HepG2 (cell line): ENCODE measurements around the gene IMPDH1. TPM values are rescaled to one million over a fixed set of nuclear protein-coding genes. Genes with fewer than 3 reads are reported as not detected.

Source experiments
- AGO2 ChIP-seq: fragments of 200-400 bp; formaldehyde crosslinking; optimal IDR thresholded peaks from 2 replicates; pipeline ENCODE3; 2017; ENCODE audit warnings: mild to moderate bottlenecking, low read depth, low read length, moderate library complexity
- BATF2 ChIP-seq: sonication (generic); formaldehyde crosslinking; IDR thresholded peaks from 2 replicates; pipeline ENCODE4 v1.8.0; 2022; ENCODE audit warnings: mild to moderate bottlenecking, missing genetic modification reagents, moderate library complexity
- CBX1 ChIP-seq: IDR thresholded peaks from one replicate; pipeline ENCODE4 v1.6.1; 2016; ENCODE audit warnings: antibody characterized with exemption, low read depth
- CBX2 ChIP-seq, 2 experiments: fragments of 200-600 bp in 1 of 2; sonication (generic); formaldehyde crosslinking in 1 of 2; IDR thresholded peaks; 2 replicates each; pipeline versions ENCODE4 v1.7.0 to v1.8.1; 2018 to 2022; ENCODE audit warnings: low read depth in 2 of 2, low read length in 1 of 2, mild to moderate bottlenecking in 1 of 2, missing genetic modification reagents in 1 of 2
- CEBPG ChIP-seq: IDR thresholded peaks from 2 replicates; pipeline ENCODE4 v1.6.1; 2016
- FOXA1 ChIP-seq, 2 experiments: fragments of 450-650 bp in 1 of 2; sonication (generic) in 1 of 2; formaldehyde crosslinking in 1 of 2; IDR thresholded peaks; 2 replicates each; pipeline versions ENCODE4 v1.4.0 to v1.6.1; 2016 to 2020; ENCODE audit warnings: missing genetic modification reagents in 1 of 2
- FOXK2 ChIP-seq: fragments of 450-650 bp; IDR thresholded peaks from 2 replicates; pipeline ENCODE4 v1.6.1; 2016
- GPBP1L1 ChIP-seq: sonication (generic); formaldehyde crosslinking; IDR thresholded peaks from 2 replicates; pipeline ENCODE4 v1.5.0; 2020; ENCODE audit warnings: mild to moderate bottlenecking, missing genetic modification reagents
- MBNL3 ChIP-seq: fragments of 250-450 bp; sonication (Bioruptor Pico); conservative IDR thresholded peaks from 2 replicates; pipeline ENCODE4 v1.8.0; 2022; ENCODE audit warnings: mild to moderate bottlenecking, inconsistent platforms
- MNT ChIP-seq: fragments of 450-650 bp; IDR thresholded peaks from 2 replicates; pipeline ENCODE4 v1.6.1; 2016
- NR2F6 ChIP-seq, 2 experiments: IDR thresholded peaks; 2 replicates each; pipeline ENCODE4 v1.6.1; 2016; ENCODE audit warnings: antibody characterized with exemption in 1 of 2, mild to moderate bottlenecking in 1 of 2
- REXO4 ChIP-seq: sonication (generic); formaldehyde crosslinking; IDR thresholded peaks from 2 replicates; pipeline ENCODE4 v1.8.0; 2022; ENCODE audit warnings: missing genetic modification reagents, mild to moderate bottlenecking, borderline replicate concordance
- RFX1 ChIP-seq: fragments of 450-650 bp; IDR thresholded peaks from 2 replicates; pipeline ENCODE4 v1.6.1; 2017
- SP1 ChIP-seq, 2 experiments: fragments of 450-650 bp in 1 of 2; sonication (generic) in 1 of 2; formaldehyde crosslinking in 1 of 2; IDR thresholded peaks; 2 replicates each; pipeline versions ENCODE4 v1.4.0 to v1.6.1; 2016 to 2020; ENCODE audit warnings: missing genetic modification reagents in 1 of 2
- SRSF9 ChIP-seq: fragments of 200-400 bp; formaldehyde crosslinking; IDR thresholded peaks from 2 replicates; pipeline ENCODE4 v1.6.1; 2018; ENCODE audit warnings: borderline replicate concordance, mild to moderate bottlenecking, low read depth, low read length; ENCODE audit not compliant: insufficient read depth, poor library complexity, severe bottlenecking
- ZBTB42 ChIP-seq: sonication (generic); formaldehyde crosslinking; IDR thresholded peaks from 2 replicates; pipeline ENCODE4 v1.5.0; 2020; ENCODE audit warnings: mild to moderate bottlenecking, missing genetic modification reagents
- ZNF232 ChIP-seq: sonication (generic); formaldehyde crosslinking; IDR thresholded peaks from 2 replicates; pipeline ENCODE4 v1.4.0; 2020; ENCODE audit warnings: missing genetic modification reagents, borderline replicate concordance
- ZNF512B ChIP-seq: sonication (generic); formaldehyde crosslinking; IDR thresholded peaks from 2 replicates; pipeline ENCODE4 v1.5.1; 2020; ENCODE audit warnings: missing genetic modification reagents, mild to moderate bottlenecking, borderline replicate concordance
- ZNF549 ChIP-seq: sonication (generic); formaldehyde crosslinking; IDR thresholded peaks from 2 replicates; pipeline ENCODE4 v1.5.0; 2020; ENCODE audit warnings: missing genetic modification reagents
- ZNF605 ChIP-seq: sonication (generic); formaldehyde crosslinking; IDR thresholded peaks from 2 replicates; pipeline ENCODE4 v1.8.0; 2022; ENCODE audit warnings: mild to moderate bottlenecking, missing genetic modification reagents
- ZNF652 ChIP-seq: IDR thresholded peaks from 2 replicates; pipeline ENCODE4 v1.6.1; 2016; ENCODE audit warnings: low read depth, borderline replicate concordance
- ZNF713 ChIP-seq: sonication (generic); formaldehyde crosslinking; IDR thresholded peaks from 2 replicates; pipeline ENCODE4 v1.4.0; 2020; ENCODE audit warnings: mild to moderate bottlenecking, missing genetic modification reagents
- ZNF768 ChIP-seq: sonication (generic); formaldehyde crosslinking; IDR thresholded peaks from 2 replicates; pipeline ENCODE4 v1.4.0; 2020; ENCODE audit warnings: missing genetic modification reagents
- polyA plus RNA-seq, 8 experiments: library from polyadenylated mRNA; depleted of rRNA in 3 of 8; stranded (reverse) in 7 of 8; unstranded in 1 of 8; fragments of >200 nt; fragmentation: Illumina TruSeq in 4 of 8; extraction: Trizol in 4 of 8; gene quantifications; 2 replicates each; pipeline versions ENCODE4 v1.2.1 to v1.2.3, GENCODE V29; 2011 to 2016; ENCODE audit warnings: low read depth in 4 of 8, missing spikeins in 1 of 8, mixed read lengths in 1 of 8; ENCODE audit not compliant: insufficient read depth in 1 of 8
- total RNA-seq, 5 experiments: library from RNA; depleted of rRNA; stranded (reverse); fragments of >200 nt; fragmentation: Illumina TruSeq; extraction: Trizol; gene quantifications; 2 replicates each; pipeline ENCODE4 v1.2.3, GENCODE V29; 2016; ENCODE audit warnings: low read depth in 1 of 5

The IMPDH1 gene
- total and polyA plus RNA-seq, 2 of the 13 experiments (the other 11 are each of a cell fraction or from before 2014, with no cell fraction given) = 22.8 to 34.0 TPM

- TF ChIP-seq GPBP1L1 (CRISPR knock-in tag) = no peak
- no peak for TF ChIP-seq SRSF9
- TF ChIP-seq AGO2 = no peak
- peak; percentile 16; the same call in 1 of the 2 replicates for TF ChIP-seq FOXK2
- peak; percentile 46; the same call in 1 of the 2 replicates for TF ChIP-seq CEBPG (CRISPR knock-in tag)
- TF ChIP-seq ZNF652 (CRISPR knock-in tag) = peak; percentile 33; the same call in 1 of the 2 replicates
- TF ChIP-seq ZNF768 (CRISPR knock-in tag) = peak; percentile 86; the same call in 1 of the 2 replicates
- TF ChIP-seq MBNL3 = no peak
- TF ChIP-seq SP1 (IDR thresholded peaks at IDR 0.05) = no peak
- TF ChIP-seq SP1 (CRISPR knock-in tag; IDR thresholded peaks at IDR 0.05) = peak; percentile 84
- TF ChIP-seq ZNF512B (CRISPR knock-in tag) = no peak
- TF ChIP-seq BATF2 (CRISPR knock-in tag) = peak; percentile 100
- TF ChIP-seq CBX2 (IDR thresholded peaks at IDR 0.05; ENCODE audit: low read depth, low read length) = no peak; the same call in 1 of the 2 replicates
- TF ChIP-seq CBX2 (CRISPR knock-in tag; IDR thresholded peaks at IDR 0.05; ENCODE audit: low read depth) = peak; percentile 98
- TF ChIP-seq ZNF713 (CRISPR knock-in tag) = peak; percentile 69; the same call in 1 of the 2 replicates
- TF ChIP-seq ZNF549 (CRISPR knock-in tag) = no peak
- TF ChIP-seq ZBTB42 = peak; percentile 87
- TF ChIP-seq FOXA1 (IDR thresholded peaks at IDR 0.05) = no peak
- peak; percentile 46; the same call in 1 of the 2 replicates for TF ChIP-seq FOXA1 (CRISPR knock-in tag; IDR thresholded peaks at IDR 0.05)
- TF ChIP-seq REXO4 = peak; percentile 100
- no peak for TF ChIP-seq NR2F6 (IDR thresholded peaks at IDR 0.05)
- TF ChIP-seq NR2F6 (CRISPR knock-in tag; IDR thresholded peaks at IDR 0.05) = peak; percentile 75
- TF ChIP-seq CBX1 = peak; percentile 94
- peak; percentile 99 for TF ChIP-seq ZNF605 (CRISPR knock-in tag)
- TF ChIP-seq MNT = peak; percentile 73
- peak; percentile 98 for TF ChIP-seq ZNF232 (CRISPR knock-in tag)
- no peak for TF ChIP-seq RFX1
Measured at GRCh38 chr7:128343554-128344430, 66.0 kb downstream of the IMPDH1 start, which contains the start of gene RBM28 (continued).
